HEK293 (cell line): ENCODE results near the gene FGD6.

Source experiments
- EGR2 ChIP-seq: fragments of 450-650 bp; formaldehyde crosslinking; IDR thresholded peaks from 2 replicates; pipeline ENCODE4 v1.5.1; 2016; ENCODE audit warnings: low read depth, missing biosample characterization, missing genetic modification characterization
- IKZF3 ChIP-seq: fragments of 450-650 bp; IDR thresholded peaks from 2 replicates; pipeline ENCODE4 v1.5.0; 2018; ENCODE audit warnings: missing biosample characterization, mild to moderate bottlenecking, missing genetic modification characterization, moderate library complexity
- MEIS1 ChIP-seq: sonication (generic); formaldehyde crosslinking; IDR thresholded peaks from 2 replicates; pipeline ENCODE4 v1.8.1; 2022; ENCODE audit warnings: missing genetic modification reagents, mild to moderate bottlenecking, borderline replicate concordance
- SCRT1 ChIP-seq: fragments of 450-650 bp; formaldehyde crosslinking; IDR thresholded peaks from 2 replicates; pipeline ENCODE4 v1.5.1; 2016; ENCODE audit warnings: missing biosample characterization, missing genetic modification characterization, borderline replicate concordance
- TSHZ1 ChIP-seq: fragments of 450-650 bp; formaldehyde crosslinking; IDR thresholded peaks from 2 replicates; pipeline ENCODE4 v1.5.1; 2016; ENCODE audit warnings: missing biosample characterization, missing genetic modification characterization, borderline replicate concordance
- ZBTB1 ChIP-seq: fragments of 450-650 bp; formaldehyde crosslinking; IDR thresholded peaks from 2 replicates; pipeline ENCODE4 v1.5.1; 2016; ENCODE audit warnings: missing biosample characterization, missing genetic modification characterization
- ZNF10 ChIP-seq: fragments of 450-650 bp; formaldehyde crosslinking; IDR thresholded peaks from 2 replicates; pipeline ENCODE4 v1.5.1; 2017; ENCODE audit warnings: missing biosample characterization, missing genetic modification characterization
- ZNF202 ChIP-seq: fragments of 450-650 bp; formaldehyde crosslinking; IDR thresholded peaks from 2 replicates; pipeline ENCODE4 v1.5.1; 2016; ENCODE audit warnings: missing biosample characterization, missing genetic modification characterization, borderline replicate concordance
- ZNF266 ChIP-seq: fragments of 450-650 bp; formaldehyde crosslinking; IDR thresholded peaks from 2 replicates; pipeline ENCODE4 v1.5.1; 2016; ENCODE audit warnings: missing biosample characterization, missing genetic modification characterization, low read depth
- ZNF324 ChIP-seq: fragments of 450-650 bp; formaldehyde crosslinking; IDR thresholded peaks from 2 replicates; pipeline ENCODE4 v1.5.1; 2016; ENCODE audit warnings: missing biosample characterization, missing genetic modification characterization
- ZNF335 ChIP-seq: fragments of 450-650 bp; formaldehyde crosslinking; conservative IDR thresholded peaks from 2 replicates; pipeline ENCODE4 v1.5.1; 2016; ENCODE audit warnings: missing biosample characterization, missing genetic modification characterization
- ZNF391 ChIP-seq: fragments of 450-650 bp; formaldehyde crosslinking; IDR thresholded peaks from 2 replicates; pipeline ENCODE4 v1.5.1; 2016; ENCODE audit warnings: low read depth, missing biosample characterization, missing genetic modification characterization, borderline replicate concordance
- ZNF423 ChIP-seq: fragments of 450-650 bp; formaldehyde crosslinking; IDR thresholded peaks from 2 replicates; pipeline ENCODE4 v1.5.1; 2016; ENCODE audit warnings: missing biosample characterization, missing genetic modification characterization
- ZNF433 ChIP-seq: fragments of 450-650 bp; formaldehyde crosslinking; IDR thresholded peaks from 2 replicates; pipeline ENCODE4 v1.5.1; 2016; ENCODE audit warnings: missing biosample characterization, missing genetic modification characterization, low read depth
- ZNF473 ChIP-seq: fragments of 450-650 bp; formaldehyde crosslinking; IDR thresholded peaks from 2 replicates; pipeline ENCODE4 v1.5.1; 2017; ENCODE audit warnings: missing biosample characterization, missing genetic modification characterization
- ZNF48 ChIP-seq: fragments of 450-650 bp; formaldehyde crosslinking; IDR thresholded peaks from 2 replicates; pipeline ENCODE4 v1.5.1; 2016; ENCODE audit warnings: missing biosample characterization, missing genetic modification characterization
- ZNF501 ChIP-seq: fragments of 450-650 bp; formaldehyde crosslinking; IDR thresholded peaks from 2 replicates; pipeline ENCODE4 v1.5.1; 2016; ENCODE audit warnings: missing biosample characterization, missing genetic modification characterization
- ZNF549 ChIP-seq: fragments of 450-650 bp; IDR thresholded peaks from 2 replicates; pipeline ENCODE4 v1.5.1; 2018; ENCODE audit warnings: missing biosample characterization, missing genetic modification characterization, mild to moderate bottlenecking, inconsistent platforms, moderate library complexity
- ZNF600 ChIP-seq: fragments of 450-650 bp; formaldehyde crosslinking; IDR thresholded peaks from 2 replicates; pipeline ENCODE4 v1.5.1; 2016; ENCODE audit warnings: missing biosample characterization, missing genetic modification characterization
- ZNF639 ChIP-seq: fragments of 450-650 bp; formaldehyde crosslinking; IDR thresholded peaks from 2 replicates; pipeline ENCODE4 v1.5.1; 2016; ENCODE audit warnings: missing biosample characterization, missing genetic modification characterization
- ZNF792 ChIP-seq: fragments of 450-650 bp; formaldehyde crosslinking; IDR thresholded peaks from 2 replicates; pipeline ENCODE4 v1.5.1; 2016; ENCODE audit warnings: missing biosample characterization, missing genetic modification characterization
- ZSCAN30 ChIP-seq: fragments of 450-650 bp; IDR thresholded peaks from 2 replicates; pipeline ENCODE4 v1.5.1; 2018; ENCODE audit warnings: missing biosample characterization, mild to moderate bottlenecking, missing genetic modification characterization, moderate library complexity
- TF ChIP-seq, protein P1 (sequence below): fragments of 450-650 bp; formaldehyde crosslinking; IDR thresholded peaks from 2 replicates; pipeline ENCODE4 v1.5.1; 2016; ENCODE audit warnings: missing biosample characterization, missing genetic modification characterization
- TF ChIP-seq, protein P2 (sequence below): fragments of 450-650 bp; formaldehyde crosslinking; IDR thresholded peaks from 2 replicates; pipeline ENCODE4 v1.5.1; 2016; ENCODE audit warnings: missing biosample characterization, missing genetic modification characterization
- TF ChIP-seq, protein P3 (sequence below): fragments of 450-650 bp; formaldehyde crosslinking; IDR thresholded peaks from 2 replicates; pipeline ENCODE4 v1.5.1; 2016; ENCODE audit warnings: missing biosample characterization, missing genetic modification characterization
- TF ChIP-seq, protein P4 (sequence below): fragments of 450-650 bp; formaldehyde crosslinking; IDR thresholded peaks from 2 replicates; pipeline ENCODE4 v1.5.1; 2016; ENCODE audit warnings: missing biosample characterization, missing genetic modification characterization

Gene FGD6

DNA sequence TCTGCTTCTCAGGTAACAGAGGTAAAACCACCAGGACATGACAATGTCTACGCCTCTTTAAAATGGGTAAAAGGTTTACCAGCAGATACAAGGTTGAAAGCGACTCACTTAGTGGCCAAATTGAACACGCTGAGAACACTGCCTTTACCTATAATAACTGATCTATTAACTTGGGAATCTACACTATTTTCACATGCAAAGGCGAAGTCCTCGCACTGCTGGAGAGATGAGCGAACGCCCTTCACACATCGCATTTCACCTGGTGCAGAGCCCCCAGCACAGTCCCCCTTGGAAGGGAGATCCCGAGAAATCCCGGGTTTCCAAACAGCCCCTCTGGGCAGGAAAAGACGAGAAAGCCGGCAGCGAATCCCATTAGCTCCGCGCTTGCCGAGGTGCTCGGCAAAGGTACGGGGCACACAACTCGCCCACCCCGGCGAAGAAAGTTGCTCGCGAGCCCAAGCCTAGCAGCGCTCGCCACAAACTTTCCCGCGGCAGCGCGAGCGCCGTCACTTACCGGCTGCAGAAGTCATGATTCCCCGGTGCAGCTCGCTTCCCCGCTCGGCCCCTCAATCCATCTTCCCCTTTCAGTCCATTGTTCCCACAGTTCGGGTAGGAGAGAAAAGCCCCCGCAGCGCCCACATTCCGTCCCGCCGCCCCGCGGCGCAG, 423 bp downstream of the FGD6 start (continued):
- TF ChIP-seq ZSCAN30 (tag by site-specific recombination) (peak; percentile 92; the same call in 1 of the 2 replicates), IKZF3 (peak; percentile 72), ZNF501 (peak; percentile 31; the same call in 1 of the 2 replicates), ZNF600 (tag by site-specific recombination) (peak; percentile 59; the same call in 1 of the 2 replicates), ZNF48 (tag by site-specific recombination) (no peak), EGR2 (tag by site-specific recombination) (peak; percentile 73), ZBTB1 (tag by site-specific recombination) (no peak), ZNF324 (tag by site-specific recombination) (peak; percentile 28; the same call in 1 of the 2 replicates), ZNF10 (tag by site-specific recombination) (peak; percentile 33; the same call in 1 of the 2 replicates), ZNF549 (tag by site-specific recombination) (0 out of 2 replicates have a peak, but pooled peaks have one; percentile 10), ZNF473 (no peak), ZNF391 (tag by site-specific recombination) (peak; percentile 65; the same call in 1 of the 2 replicates), ZNF335 (tag by site-specific recombination) (peak; percentile 16; the same call in 1 of the 2 replicates), ZNF202 (tag by site-specific recombination) (no peak), MEIS1 (peak; percentile 16; the same call in 1 of the 2 replicates), ZNF433 (tag by site-specific recombination) (no peak), TSHZ1 (peak; percentile 59; the same call in 1 of the 2 replicates), ZNF792 (tag by site-specific recombination) (no peak), ZNF266 (no peak), ZNF639 (tag by site-specific recombination) (no peak), SCRT1 (tag by site-specific recombination) (no peak), ZNF423 (tag by site-specific recombination) (peak; percentile 32; the same call in 1 of the 2 replicates)
- TF ChIP-seq, protein P1, sequence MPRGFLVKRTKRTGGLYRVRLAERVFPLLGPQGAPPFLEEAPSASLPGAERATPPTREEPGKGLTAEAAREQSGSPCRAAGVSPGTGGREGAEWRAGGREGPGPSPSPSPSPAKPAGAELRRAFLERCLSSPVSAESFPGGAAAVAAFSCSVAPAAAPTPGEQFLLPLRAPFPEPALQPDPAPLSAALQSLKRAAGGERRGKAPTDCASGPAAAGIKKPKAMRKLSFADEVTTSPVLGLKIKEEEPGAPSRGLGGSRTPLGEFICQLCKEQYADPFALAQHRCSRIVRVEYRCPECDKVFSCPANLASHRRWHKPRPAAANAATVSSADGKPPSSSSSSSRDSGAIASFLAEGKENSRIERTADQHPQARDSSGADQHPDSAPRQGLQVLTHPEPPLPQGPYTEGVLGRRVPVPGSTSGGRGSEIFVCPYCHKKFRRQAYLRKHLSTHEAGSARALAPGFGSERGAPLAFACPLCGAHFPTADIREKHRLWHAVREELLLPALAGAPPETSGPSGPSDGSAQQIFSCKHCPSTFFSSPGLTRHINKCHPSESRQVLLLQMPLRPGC (tag by site-specific recombination): 0 out of 2 replicates have a peak, but pooled peaks have one; percentile 22
- TF ChIP-seq, protein P2, sequence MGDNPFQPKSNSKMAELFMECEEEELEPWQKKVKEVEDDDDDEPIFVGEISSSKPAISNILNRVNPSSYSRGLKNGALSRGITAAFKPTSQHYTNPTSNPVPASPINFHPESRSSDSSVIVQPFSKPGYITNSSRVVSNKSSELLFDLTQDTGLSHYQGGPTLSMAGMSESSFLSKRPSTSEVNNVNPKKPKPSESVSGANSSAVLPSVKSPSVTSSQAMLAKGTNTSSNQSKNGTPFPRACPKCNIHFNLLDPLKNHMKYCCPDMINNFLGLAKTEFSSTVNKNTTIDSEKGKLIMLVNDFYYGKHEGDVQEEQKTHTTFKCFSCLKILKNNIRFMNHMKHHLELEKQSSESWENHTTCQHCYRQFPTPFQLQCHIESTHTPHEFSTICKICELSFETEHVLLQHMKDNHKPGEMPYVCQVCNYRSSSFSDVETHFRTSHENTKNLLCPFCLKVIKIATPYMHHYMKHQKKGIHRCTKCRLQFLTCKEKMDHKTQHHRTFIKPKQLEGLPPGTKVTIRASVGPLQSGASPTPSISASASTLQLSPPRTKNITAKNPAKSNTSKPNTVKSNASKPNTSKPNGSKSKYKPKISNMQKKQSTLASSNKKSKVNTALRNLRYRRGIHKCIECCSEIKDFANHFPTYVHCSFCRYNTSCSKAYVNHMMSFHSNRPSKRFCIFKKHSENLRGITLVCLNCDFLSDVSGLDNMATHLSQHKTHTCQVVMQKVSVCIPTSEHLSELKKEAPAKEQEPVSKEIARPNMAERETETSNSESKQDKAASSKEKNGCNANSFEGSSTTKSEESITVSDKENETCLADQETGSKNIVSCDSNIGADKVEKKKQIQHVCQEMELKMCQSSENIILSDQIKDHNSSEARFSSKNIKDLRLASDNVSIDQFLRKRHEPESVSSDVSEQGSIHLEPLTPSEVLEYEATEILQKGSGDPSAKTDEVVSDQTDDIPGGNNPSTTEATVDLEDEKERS: no peak
- TF ChIP-seq, protein P3, sequence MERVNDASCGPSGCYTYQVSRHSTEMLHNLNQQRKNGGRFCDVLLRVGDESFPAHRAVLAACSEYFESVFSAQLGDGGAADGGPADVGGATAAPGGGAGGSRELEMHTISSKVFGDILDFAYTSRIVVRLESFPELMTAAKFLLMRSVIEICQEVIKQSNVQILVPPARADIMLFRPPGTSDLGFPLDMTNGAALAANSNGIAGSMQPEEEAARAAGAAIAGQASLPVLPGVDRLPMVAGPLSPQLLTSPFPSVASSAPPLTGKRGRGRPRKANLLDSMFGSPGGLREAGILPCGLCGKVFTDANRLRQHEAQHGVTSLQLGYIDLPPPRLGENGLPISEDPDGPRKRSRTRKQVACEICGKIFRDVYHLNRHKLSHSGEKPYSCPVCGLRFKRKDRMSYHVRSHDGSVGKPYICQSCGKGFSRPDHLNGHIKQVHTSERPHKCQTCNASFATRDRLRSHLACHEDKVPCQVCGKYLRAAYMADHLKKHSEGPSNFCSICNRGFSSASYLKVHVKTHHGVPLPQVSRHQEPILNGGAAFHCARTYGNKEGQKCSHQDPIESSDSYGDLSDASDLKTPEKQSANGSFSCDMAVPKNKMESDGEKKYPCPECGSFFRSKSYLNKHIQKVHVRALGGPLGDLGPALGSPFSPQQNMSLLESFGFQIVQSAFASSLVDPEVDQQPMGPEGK: peak; percentile 53; the same call in 1 of the 2 replicates
- TF ChIP-seq, protein P4, sequence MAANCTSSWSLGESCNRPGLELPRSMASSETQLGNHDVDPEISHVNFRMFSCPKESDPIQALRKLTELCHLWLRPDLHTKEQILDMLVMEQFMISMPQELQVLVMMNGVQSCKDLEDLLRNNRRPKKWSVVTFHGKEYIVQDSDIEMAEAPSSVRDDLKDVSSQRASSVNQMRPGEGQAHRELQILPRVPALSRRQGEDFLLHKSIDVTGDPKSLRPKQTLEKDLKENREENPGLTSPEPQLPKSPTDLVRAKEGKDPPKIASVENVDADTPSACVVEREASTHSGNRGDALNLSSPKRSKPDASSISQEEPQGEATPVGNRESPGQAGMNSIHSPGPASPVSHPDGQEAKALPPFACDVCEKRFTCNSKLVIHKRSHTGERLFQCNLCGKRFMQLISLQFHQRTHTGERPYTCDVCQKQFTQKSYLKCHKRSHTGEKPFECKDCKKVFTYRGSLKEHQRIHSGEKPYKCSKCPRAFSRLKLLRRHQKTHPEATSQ (tag by site-specific recombination): 0 out of 2 replicates have a peak, but pooled peaks have one; percentile 36
